Activated T-helper 17 cell treated with anti-CD3 and anti-CD28 coated beads, Interleukin-2, amount 50 U/mL, for 72 hours (primary cell): ENCODE measurements around the gene ERBIN. TPM values are rescaled to one million over a fixed set of nuclear protein-coding genes. Genes with fewer than 3 reads are reported as not detected.
"Not testable (repeated sequence)": the region's sequence is repeated elsewhere in the genome, so short reads cannot be mapped to it uniquely, and the experiment has no call there.

ENCODE experiments used
- ATAC-seq: fragments of 150-1000 bp; cut with Tn5 transposase; replicated peaks from 2 replicates; pipeline ENCODE4 v1.10.0; 2021; ENCODE audit warnings: mild to moderate bottlenecking, moderate library complexity
- H3K27ac Mint-ChIP-seq: one replicate; pipeline ENCODE4 v1.8.0; 2022; ENCODE audit warnings: mixed read lengths
- H3K27me3 Mint-ChIP-seq: one replicate; pipeline ENCODE4 v1.8.0; 2022; ENCODE audit warnings: mixed read lengths
- H3K36me3 Mint-ChIP-seq: one replicate; pipeline ENCODE4 v1.8.0; 2022; ENCODE audit warnings: low read depth, mild to moderate bottlenecking, mixed read lengths
- H3K4me1 Mint-ChIP-seq: one replicate; pipeline ENCODE4 v1.8.0; 2022; ENCODE audit warnings: mixed read lengths
- H3K4me3 Mint-ChIP-seq: one replicate; pipeline ENCODE4 v1.8.0; 2022; ENCODE audit warnings: mild to moderate bottlenecking, mixed read lengths
- H3K9me3 Mint-ChIP-seq: one replicate; pipeline ENCODE4 v1.8.0; 2022; ENCODE audit warnings: mixed read lengths
- total RNA-seq, 2 donors: library from RNA; stranded (reverse); gene quantifications; one replicate each; pipeline ENCODE4 v1.2.3, GENCODE V29; 2022

The ERBIN gene
- total RNA-seq, 2 donors from 2014 or later = 40.0 to 43.9 TPM

DNA sequence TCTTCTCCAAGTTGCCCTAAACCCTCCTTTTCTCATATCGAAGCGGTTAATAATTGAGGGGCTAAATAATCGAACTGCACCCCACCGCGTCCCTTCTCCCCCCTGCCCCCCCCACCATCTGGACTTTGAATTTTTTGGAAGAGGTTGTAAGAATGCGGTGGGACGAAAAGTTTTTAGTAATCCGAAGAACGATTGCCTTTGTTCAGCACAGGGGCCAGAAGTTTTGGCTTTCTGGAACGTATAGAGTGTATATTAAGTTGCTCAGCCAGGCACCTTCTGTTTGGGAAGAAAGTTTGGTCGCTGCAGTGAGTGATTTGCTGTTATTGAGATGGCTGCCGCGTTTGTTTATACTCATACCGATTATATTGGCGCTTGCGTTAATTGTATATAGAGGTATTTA, 518 bp downstream of the ERBIN start:
- no peaks in the 10 kb centered on the region for H3K9me3 Mint-ChIP-seq
- H3K36me3 Mint-ChIP-seq = peaks cover 19% of the 10 kb centered on the region
- H3K4me3 Mint-ChIP-seq = peak overlapping the region; percentile 90
- ATAC-seq = no peak
- H3K27ac Mint-ChIP-seq = peak overlapping the region; percentile 83
- H3K27me3 Mint-ChIP-seq = no peaks in the 10 kb centered on the region
- H3K4me1 Mint-ChIP-seq = peaks cover 32% of the 10 kb centered on the region

DNA sequence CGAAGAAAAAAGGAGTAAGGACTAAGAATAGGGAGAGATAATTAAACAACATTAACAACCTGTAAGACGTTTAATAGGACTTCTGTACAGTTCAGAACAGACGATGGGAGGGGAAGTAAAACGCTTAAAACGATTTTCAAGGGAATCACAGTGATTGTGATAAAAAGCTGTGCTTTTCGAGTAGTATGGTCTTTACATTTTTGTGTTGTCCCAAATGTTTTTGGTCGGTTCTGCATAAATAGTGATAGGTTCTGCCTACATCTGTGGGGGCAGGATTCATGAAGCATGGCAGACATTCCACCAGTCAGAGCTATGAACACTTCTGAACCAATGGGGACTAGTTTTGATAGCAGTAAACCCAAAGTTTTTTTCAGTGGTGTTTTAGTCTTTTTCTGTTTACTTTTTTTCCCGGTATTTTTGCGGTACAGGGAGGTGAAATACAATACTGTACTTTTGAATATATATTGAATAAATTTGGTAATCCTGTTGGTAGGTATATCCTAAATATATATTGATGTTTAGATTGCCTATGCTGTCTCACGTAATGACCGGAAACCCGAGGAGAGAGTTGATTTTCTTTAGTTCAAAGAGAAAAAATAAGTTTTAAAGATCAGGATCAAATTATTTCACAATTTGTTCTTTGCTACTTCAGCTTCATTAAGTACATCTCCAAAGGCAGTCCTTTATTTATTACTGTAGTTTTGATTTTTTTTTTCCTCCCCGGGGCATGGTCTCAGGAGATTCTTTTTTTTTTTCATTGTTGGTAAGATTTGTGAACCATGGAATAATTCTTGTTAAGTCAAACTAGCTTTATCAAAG, 1.3 kb downstream of the ERBIN start:
- H3K36me3 Mint-ChIP-seq = peaks cover 19% of the 10 kb centered on the region
- no peaks in the 10 kb centered on the region for H3K9me3 Mint-ChIP-seq
- H3K4me1 Mint-ChIP-seq = peaks cover 32% of the 10 kb centered on the region
- H3K27me3 Mint-ChIP-seq = no peaks in the 10 kb centered on the region
- H3K27ac Mint-ChIP-seq = peak overlapping the region; percentile 83
- H3K4me3 Mint-ChIP-seq = peak overlapping the region; percentile 90
- peak; percentile 44 for ATAC-seq

DNA sequence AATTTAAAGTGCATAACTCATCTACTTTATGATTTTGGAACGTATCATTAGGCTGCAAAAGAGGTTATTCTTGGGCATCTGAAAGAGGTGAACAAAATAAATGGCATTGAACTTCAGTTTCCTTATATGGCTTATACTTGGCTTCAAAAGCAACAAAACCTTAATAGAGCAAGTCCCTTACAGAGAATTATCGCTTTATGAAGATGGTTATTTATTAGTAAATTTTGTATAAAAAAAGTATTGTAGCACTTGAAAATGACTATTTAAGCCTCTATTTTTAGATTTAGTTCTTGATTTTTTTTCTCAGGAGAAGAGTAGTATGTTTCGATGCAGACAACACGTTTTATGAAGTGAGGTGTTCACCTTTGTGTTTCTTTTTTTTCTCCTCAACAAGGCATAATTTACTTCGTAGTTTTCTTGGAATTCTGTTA, 2.0 kb downstream of the ERBIN start:
- no peak for ATAC-seq
- Mint-ChIP-seq H3K9me3 (no peaks in the 10 kb centered on the region), H3K36me3 (peaks cover 19% of the 10 kb centered on the region)

DNA sequence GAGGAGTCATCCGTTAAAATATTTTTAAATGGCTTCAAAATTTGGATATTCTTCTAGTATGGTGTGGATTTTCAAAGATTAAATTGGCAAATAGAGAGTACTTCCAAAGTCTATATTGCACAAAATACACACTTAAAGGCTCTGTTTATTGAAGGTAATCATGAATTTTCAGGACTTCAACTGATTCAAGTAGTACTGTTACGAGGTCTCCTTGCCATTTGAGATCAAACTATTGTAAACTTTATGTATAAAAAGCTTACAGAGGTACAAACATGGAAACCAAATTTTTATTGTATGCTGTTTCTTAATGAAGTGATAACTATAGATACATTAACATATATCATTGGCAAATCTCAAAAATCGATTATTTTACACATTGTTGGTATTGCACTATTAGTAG, 2.5 kb downstream of the ERBIN start:
- H3K4me3 Mint-ChIP-seq = peak overlapping the region; percentile 90
- no peak overlapping the region for H3K27ac Mint-ChIP-seq
- H3K9me3 Mint-ChIP-seq = no peaks in the 10 kb centered on the region
- H3K4me1 Mint-ChIP-seq = peaks cover 40% of the 10 kb centered on the region
- no peak for ATAC-seq
- peaks cover 19% of the 10 kb centered on the region for H3K36me3 Mint-ChIP-seq
- H3K27me3 Mint-ChIP-seq = no peaks in the 10 kb centered on the region

More for the DNA sequence above, 2.0 kb downstream of the ERBIN start:
- Mint-ChIP-seq H3K27me3 (no peaks in the 10 kb centered on the region), H3K4me1 (peaks cover 38% of the 10 kb centered on the region), H3K4me3 (peak overlapping the region; percentile 90), H3K27ac (peak overlapping the region; percentile 83)

DNA sequence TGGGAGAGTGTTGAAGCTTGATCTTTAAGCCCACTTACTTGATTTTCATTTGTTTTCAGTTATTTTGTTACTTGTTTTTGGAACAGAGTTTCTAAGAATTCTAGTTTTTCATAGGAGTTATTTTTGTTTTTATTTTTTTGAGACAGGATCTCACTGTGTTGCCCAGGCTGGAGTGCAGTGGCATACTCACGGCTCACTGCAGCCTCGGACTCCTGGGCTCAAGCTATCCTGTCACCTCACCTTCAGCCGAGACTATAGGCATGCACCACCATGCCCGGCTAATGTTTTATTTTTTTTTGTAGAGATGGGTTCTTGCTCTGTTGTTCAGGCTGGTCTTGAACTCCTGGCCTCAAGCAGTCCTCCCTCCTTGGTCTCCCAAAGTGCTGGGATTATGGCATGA, 6.3 kb downstream of the ERBIN start:
- H3K27ac Mint-ChIP-seq = no peak overlapping the region

DNA sequence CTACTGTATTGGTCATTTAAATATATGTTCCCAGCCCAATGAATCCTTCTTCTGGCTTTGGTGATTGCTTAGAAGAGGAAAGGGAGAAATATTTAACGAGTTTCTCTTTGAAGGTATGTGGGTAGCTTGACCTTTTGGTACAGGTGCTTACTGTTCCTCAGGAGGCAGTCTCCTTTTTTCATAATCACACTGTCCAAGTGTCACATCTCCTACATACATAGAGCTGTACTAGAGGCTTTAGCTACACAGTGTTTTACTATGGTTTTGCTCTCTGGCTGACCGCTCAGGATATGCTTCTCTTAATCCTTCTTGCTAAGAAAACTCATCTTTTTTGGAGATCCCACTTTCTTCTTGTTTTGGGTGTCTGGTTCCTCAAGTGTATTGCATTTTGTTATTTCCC, 6.9 kb downstream of the ERBIN start:
- H3K4me1 Mint-ChIP-seq = peaks cover 41% of the 10 kb centered on the region
- H3K27ac Mint-ChIP-seq = no peak overlapping the region
- ATAC-seq = no peak
- peak overlapping the region; percentile 20 for H3K4me3 Mint-ChIP-seq
- H3K36me3 Mint-ChIP-seq = peaks cover 24% of the 10 kb centered on the region
- H3K9me3 Mint-ChIP-seq = no peaks in the 10 kb centered on the region
- no peaks in the 10 kb centered on the region for H3K27me3 Mint-ChIP-seq

More for the DNA sequence above, 6.3 kb downstream of the ERBIN start:
- Mint-ChIP-seq H3K4me1 (peaks cover 41% of the 10 kb centered on the region), H3K4me3 (peak overlapping the region; percentile 20), H3K36me3 (peaks cover 24% of the 10 kb centered on the region), H3K27me3 (no peaks in the 10 kb centered on the region), H3K9me3 (no peaks in the 10 kb centered on the region)
- ATAC-seq = no peak

DNA sequence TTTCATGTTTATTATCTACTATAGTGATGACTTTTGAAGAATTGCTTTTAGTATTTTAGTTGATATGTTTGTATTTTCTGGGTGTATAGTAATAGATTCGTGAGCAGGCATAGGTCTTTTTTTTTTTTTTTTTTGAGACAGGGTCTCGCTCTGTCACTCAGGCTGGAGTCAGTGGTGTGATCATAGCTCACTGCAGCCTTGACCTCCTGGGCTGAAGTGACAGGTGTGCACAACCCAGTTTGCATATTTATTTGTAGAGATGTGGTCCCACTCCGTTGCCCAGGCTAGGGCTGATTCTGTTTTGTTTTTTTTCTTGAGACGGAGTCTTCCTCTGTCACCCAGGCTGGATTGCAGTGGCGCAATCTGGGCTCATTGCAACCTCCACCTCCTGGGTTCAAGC, 11.9 kb downstream of the ERBIN start:
- Mint-ChIP-seq H3K4me1 (peaks cover 20% of the 10 kb centered on the region), H3K36me3 (peaks cover 13% of the 10 kb centered on the region), H3K9me3 (no peaks in the 10 kb centered on the region), H3K27me3 (no peaks in the 10 kb centered on the region), H3K27ac (no peak overlapping the region), H3K4me3 (no peak overlapping the region)
- ATAC-seq = no peak

DNA sequence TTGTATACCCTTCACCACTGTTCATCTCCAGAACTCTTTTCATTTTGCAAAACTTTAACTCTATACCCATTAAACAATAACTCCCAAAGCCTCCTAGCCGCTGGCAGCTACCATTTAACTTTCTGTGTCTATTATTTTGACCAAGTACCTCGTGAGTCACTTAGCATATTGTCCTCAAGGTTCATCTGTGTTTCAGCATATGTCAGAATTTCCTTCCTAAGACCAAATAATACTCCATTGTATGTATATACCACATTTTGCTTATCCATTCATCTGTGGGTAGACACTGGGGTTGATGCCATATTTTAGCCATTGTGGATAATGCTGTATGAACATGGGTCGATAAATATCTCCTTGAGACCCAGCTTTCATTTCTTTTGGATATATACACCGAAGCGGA, 17.4 kb downstream of the ERBIN start:
- no peak overlapping the region for H3K27ac Mint-ChIP-seq
- H3K27me3 Mint-ChIP-seq = no peaks in the 10 kb centered on the region
- peaks cover 23% of the 10 kb centered on the region for H3K36me3 Mint-ChIP-seq
- H3K4me1 Mint-ChIP-seq = peaks cover 24% of the 10 kb centered on the region
- no peaks in the 10 kb centered on the region for H3K9me3 Mint-ChIP-seq
- H3K4me3 Mint-ChIP-seq = no peak overlapping the region
- no peak for ATAC-seq

DNA sequence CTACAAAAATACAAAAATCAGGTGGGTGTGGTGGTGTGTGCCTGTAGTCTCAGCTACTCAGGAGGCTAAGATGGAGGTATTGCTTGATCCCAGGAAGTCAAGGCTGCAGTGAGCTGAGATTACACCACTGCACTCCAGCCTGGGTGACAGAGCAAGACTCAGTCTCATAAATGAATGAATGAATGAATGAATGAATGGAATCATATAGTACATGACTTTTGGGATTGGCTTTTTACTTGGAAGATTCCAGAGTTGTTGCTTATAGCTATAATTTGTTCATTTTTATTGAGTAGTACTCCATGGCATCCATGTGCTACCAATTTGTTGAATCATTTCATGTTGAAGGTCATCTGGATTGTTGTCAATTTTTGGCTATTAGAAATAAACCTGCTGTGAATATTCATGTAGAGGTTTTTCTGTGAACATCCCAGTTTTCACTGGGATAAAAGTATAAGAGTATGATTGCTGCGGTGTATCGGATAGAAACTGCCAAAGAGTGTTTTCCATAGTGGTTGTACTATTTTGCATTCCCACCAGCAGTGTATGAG, 19.9 kb downstream of the ERBIN start:
- Mint-ChIP-seq H3K4me1 (peaks cover 33% of the 10 kb centered on the region), H3K36me3 (peaks cover 15% of the 10 kb centered on the region), H3K9me3 (no peaks in the 10 kb centered on the region), H3K27me3 (no peaks in the 10 kb centered on the region), H3K4me3 (no peak overlapping the region), H3K27ac (no peak overlapping the region)
- ATAC-seq = no peak

DNA sequence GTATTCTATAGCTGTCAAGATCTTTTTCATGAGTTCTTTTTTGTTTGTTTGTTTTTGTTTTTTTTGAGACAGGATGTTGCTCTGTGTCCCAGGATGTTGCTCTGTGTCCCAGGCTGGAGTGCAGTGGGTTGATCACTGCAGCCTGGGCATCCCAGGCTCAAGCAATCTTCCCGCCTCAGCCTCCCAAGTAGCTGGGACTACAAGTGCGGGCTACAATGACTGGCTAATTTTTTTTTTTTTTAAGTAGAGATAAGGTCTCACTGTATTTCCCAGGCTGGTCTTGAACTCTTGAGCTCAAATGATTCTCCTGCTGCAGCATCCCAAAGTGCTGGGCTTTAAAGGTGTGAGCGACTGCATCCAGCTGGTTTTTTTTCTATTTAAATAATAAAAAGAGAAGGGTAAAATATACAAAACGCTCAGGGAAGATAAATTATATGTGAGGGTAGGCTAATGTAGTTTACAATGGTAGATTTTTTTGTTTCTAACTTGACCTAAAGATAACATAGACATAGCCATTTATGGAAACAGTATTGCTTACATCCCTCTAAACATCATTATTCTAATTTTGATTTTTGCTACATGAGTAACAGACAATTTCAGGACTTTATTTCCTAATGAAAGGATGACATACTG, 21.9 kb downstream of the ERBIN start:
- H3K27ac Mint-ChIP-seq = no peak overlapping the region
- no peak for ATAC-seq
- no peaks in the 10 kb centered on the region for H3K27me3 Mint-ChIP-seq
- peaks cover 33% of the 10 kb centered on the region for H3K4me1 Mint-ChIP-seq
- H3K9me3 Mint-ChIP-seq = no peaks in the 10 kb centered on the region
- H3K36me3 Mint-ChIP-seq = peaks cover 15% of the 10 kb centered on the region
- no peak overlapping the region for H3K4me3 Mint-ChIP-seq

DNA sequence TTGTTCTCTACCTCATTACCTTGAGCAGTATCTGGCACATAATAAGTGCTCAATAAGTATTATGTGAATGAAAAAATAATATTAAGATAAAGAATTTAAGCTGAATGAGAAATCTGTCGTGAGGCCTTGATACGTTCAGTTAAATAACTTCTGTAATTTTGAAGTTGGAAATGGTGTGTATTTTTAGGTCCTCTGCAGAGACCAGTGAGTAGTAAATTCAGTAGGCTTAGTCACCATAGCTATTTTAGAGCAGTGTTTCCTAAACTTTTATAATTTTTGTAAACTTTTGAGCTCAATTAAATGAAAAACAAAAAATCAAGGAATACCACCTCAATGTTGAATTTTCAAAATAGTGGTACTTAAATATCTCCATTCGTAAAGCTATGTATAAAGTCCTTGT, 25.0 kb downstream of the ERBIN start:
- H3K27ac Mint-ChIP-seq = no peak overlapping the region
- ATAC-seq = no peak
- H3K27me3 Mint-ChIP-seq = no peaks in the 10 kb centered on the region
- H3K4me1 Mint-ChIP-seq = peaks cover 21% of the 10 kb centered on the region
- no peak overlapping the region for H3K4me3 Mint-ChIP-seq
- H3K36me3 Mint-ChIP-seq = peaks cover 5% of the 10 kb centered on the region
- no peaks in the 10 kb centered on the region for H3K9me3 Mint-ChIP-seq

DNA sequence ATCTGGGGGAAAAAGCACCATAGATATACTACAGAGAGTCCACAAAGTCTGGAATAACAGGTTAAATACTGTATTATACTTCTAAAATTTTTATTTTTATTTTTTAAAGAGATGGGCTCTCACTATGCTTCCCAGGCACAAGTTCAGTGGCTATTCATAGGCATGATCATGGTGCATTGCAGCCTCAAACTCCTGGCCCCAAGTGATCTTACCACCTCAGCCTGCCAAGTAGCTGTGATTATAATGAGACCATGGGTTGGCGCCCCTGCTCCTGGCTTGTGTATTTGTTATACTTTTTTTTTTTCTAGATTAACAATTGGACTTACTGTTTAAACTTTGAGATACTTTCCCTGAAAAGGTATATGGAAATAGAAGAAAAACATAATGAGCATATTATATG, 25.9 kb downstream of the ERBIN start:
- Mint-ChIP-seq H3K4me3 (no peak overlapping the region), H3K27me3 (no peaks in the 10 kb centered on the region), H3K27ac (no peak overlapping the region), H3K4me1 (peaks cover 16% of the 10 kb centered on the region), H3K9me3 (no peaks in the 10 kb centered on the region), H3K36me3 (peaks cover 3% of the 10 kb centered on the region)
- no peak for ATAC-seq

DNA sequence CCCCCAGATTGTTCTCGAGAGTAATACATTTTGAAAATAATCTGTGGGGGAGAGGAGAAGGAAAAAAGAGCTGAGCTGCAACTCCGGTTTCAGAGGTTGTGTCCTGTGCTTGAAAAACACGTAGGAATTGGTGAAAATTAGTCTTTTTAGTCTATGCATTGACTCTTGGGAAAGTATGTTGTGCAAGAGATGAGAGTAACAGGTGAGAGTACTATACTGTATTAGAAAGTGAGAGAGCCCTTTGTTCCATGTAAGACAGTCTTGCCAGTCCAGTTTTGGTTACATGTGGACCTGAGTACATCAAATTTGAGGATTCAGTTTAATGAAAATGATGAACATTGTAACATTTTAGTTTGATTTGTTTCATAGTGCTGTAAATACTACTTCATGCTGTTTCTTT, 27.8 kb downstream of the ERBIN start:
- Mint-ChIP-seq H3K4me3 (no peak overlapping the region), H3K36me3 (no peaks in the 10 kb centered on the region), H3K27ac (no peak overlapping the region), H3K27me3 (no peaks in the 10 kb centered on the region), H3K9me3 (no peaks in the 10 kb centered on the region), H3K4me1 (peaks cover 16% of the 10 kb centered on the region)
- ATAC-seq = no peak

DNA sequence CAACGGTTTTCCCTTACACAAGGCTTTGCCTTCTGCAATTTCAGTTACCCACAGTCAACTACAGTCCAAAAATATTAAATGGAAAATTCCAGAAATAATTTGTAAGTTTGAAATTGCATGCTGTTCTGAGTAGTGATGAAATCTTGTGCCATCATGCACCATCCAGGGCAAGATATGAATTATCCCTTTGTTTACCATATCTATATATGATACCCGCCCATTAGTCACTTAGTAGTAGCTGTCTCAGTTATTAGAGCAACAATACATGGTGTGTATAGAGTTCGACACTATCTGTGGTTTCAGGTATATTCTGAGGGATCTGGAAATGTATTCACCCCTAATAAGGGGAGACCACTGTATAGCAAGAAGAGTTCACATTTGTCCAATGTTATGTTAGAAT, 29.4 kb downstream of the ERBIN start:
- Mint-ChIP-seq H3K27me3 (no peaks in the 10 kb centered on the region), H3K36me3 (no peaks in the 10 kb centered on the region), H3K4me1 (peaks cover 19% of the 10 kb centered on the region), H3K9me3 (no peaks in the 10 kb centered on the region), H3K4me3 (no peak overlapping the region), H3K27ac (no peak overlapping the region)
- no peak for ATAC-seq

DNA sequence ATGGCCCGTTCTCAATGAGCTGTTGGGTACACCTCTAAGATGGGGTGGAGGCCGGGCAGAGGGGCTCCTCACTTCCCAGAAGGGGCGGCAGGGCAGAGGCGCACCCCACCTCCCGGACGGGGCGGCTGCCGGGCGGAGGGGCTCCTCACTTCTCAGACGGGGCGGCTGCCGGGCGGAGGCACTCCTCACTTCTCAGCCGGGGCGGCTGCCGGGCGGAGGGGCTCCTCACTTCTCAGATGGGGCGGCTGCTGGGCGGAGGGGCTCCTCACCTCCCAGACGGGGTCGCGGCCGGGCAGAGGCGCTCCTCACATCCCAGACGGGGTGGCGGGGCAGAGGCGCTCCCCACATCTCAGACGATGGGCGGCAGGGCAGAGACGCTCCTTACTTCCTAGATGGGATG, 31.3 kb downstream of the ERBIN start:
- not testable (repeated sequence) for H3K27ac Mint-ChIP-seq, ATAC-seq, H3K4me3 Mint-ChIP-seq, H3K9me3 Mint-ChIP-seq, H3K36me3 Mint-ChIP-seq, H3K27me3 Mint-ChIP-seq
- H3K4me1 Mint-ChIP-seq = peaks cover 30% of the 10 kb centered on the region
